HEK293 (cell line): ENCODE data around the gene GABRD.
A peak's percentile ranks its signal among the peaks of the same experiment; 100 is the strongest.

Experiments
- CTCF ChIA-PET: fragments of 350-600 bp; formaldehyde crosslinking; extraction: SDS; loops from one replicate; lab custom pipeline; 2021; ENCODE audit warnings: antibody characterized with exemption; lab: Yijun Ruan, JAX
- POLR2A ChIA-PET: fragments of 300-600 bp; formaldehyde crosslinking; extraction: SDS; loops from one replicate; lab custom pipeline; 2020; ENCODE audit warnings: antibody characterized with exemption, inconsistent platforms; lab: Yijun Ruan, JAX
- H3K27ac ChIP-seq: fragments of 200-500 bp; sonication (Bioruptor generic); 2 replicates; pipeline ENCODE4 v1.5.1; 2014; ENCODE audit warnings: low read depth, low read length, control low read depth, inconsistent platforms; ENCODE audit errors: extremely low read depth
- H3K36me3 ChIP-seq, 2 experiments: fragments of 200-500 bp in 1 of 2; sonication (Bioruptor generic) in 1 of 2; 1 replicate in 1 of 2; 2 replicates in 1 of 2; pipeline ENCODE4 v1.5.1; 2014 to 2017; ENCODE audit warnings: inconsistent platforms in 2 of 2, low read length in 2 of 2; ENCODE audit not compliant: control insufficient read depth in 2 of 2, insufficient read depth in 1 of 2
- H3K4me1 ChIP-seq: fragments of 200-500 bp; sonication (Bioruptor generic); 2 replicates; pipeline ENCODE4 v1.5.1; 2014; ENCODE audit warnings: mild to moderate bottlenecking, low read length, inconsistent platforms; ENCODE audit not compliant: control insufficient read depth, insufficient read depth
- H3K4me3 ChIP-seq: 2 replicates; pipeline ENCODE4 v1.5.1; 2011; ENCODE audit warnings: low read depth, mild to moderate bottlenecking, control low read depth, low read length, moderate library complexity
- H3K9me3 ChIP-seq: fragments of 200-500 bp; sonication (Bioruptor generic); 2 replicates; pipeline ENCODE4 v1.5.1; 2014; ENCODE audit warnings: low read depth, low read length, inconsistent platforms; ENCODE audit not compliant: control insufficient read depth, insufficient read depth
- ATF2 ChIP-seq: fragments of 450-650 bp; formaldehyde crosslinking; IDR thresholded peaks from 2 replicates; pipeline ENCODE4 v1.5.1; 2016; ENCODE audit warnings: missing biosample characterization, missing genetic modification characterization, low read depth
- KLF1 ChIP-seq: fragments of 450-650 bp; formaldehyde crosslinking; IDR thresholded peaks from 2 replicates; pipeline ENCODE4 v1.5.1; 2016; ENCODE audit warnings: missing biosample characterization, missing genetic modification characterization
- RBAK ChIP-seq: fragments of 450-650 bp; formaldehyde crosslinking; IDR thresholded peaks from 2 replicates; pipeline ENCODE4 v1.5.1; 2016; ENCODE audit warnings: missing biosample characterization, missing genetic modification characterization
- SCRT1 ChIP-seq: fragments of 450-650 bp; formaldehyde crosslinking; IDR thresholded peaks from 2 replicates; pipeline ENCODE4 v1.5.1; 2016; ENCODE audit warnings: missing biosample characterization, missing genetic modification characterization, borderline replicate concordance
- SP3 ChIP-seq: fragments of 450-650 bp; formaldehyde crosslinking; IDR thresholded peaks from 2 replicates; pipeline ENCODE4 v1.5.1; 2016; ENCODE audit warnings: missing biosample characterization, missing genetic modification characterization
- ZNF175 ChIP-seq: fragments of 450-650 bp; formaldehyde crosslinking; IDR thresholded peaks from 2 replicates; pipeline ENCODE4 v1.5.1; 2016; ENCODE audit warnings: missing biosample characterization, missing genetic modification characterization
- ZNF366 ChIP-seq: fragments of 450-650 bp; formaldehyde crosslinking; conservative IDR thresholded peaks from 2 replicates; pipeline ENCODE4 v1.5.1; 2016; ENCODE audit warnings: missing biosample characterization, missing genetic modification characterization
- ZNF37A ChIP-seq: fragments of 450-650 bp; IDR thresholded peaks from 2 replicates; pipeline ENCODE4 v1.5.1; 2018; ENCODE audit warnings: missing biosample characterization, missing genetic modification characterization
- ZNF501 ChIP-seq: fragments of 450-650 bp; formaldehyde crosslinking; IDR thresholded peaks from 2 replicates; pipeline ENCODE4 v1.5.1; 2016; ENCODE audit warnings: missing biosample characterization, missing genetic modification characterization
- ZNF510 ChIP-seq: fragments of 450-650 bp; formaldehyde crosslinking; IDR thresholded peaks from 2 replicates; pipeline ENCODE4 v1.5.1; 2018; ENCODE audit warnings: mild to moderate bottlenecking, missing genetic modification characterization, missing biosample characterization; ENCODE audit not compliant: insufficient replicate concordance
- ZNF513 ChIP-seq: fragments of 450-650 bp; IDR thresholded peaks from 2 replicates; pipeline ENCODE4 v1.5.1; 2018; ENCODE audit warnings: missing biosample characterization, missing genetic modification characterization
- ZNF580 ChIP-seq: fragments of 450-650 bp; formaldehyde crosslinking; IDR thresholded peaks from 2 replicates; pipeline ENCODE4 v1.5.1; 2016; ENCODE audit warnings: missing biosample characterization, missing genetic modification characterization
- ZNF596 ChIP-seq: fragments of 450-650 bp; IDR thresholded peaks from 2 replicates; pipeline ENCODE4 v1.5.0; 2018; ENCODE audit warnings: missing biosample characterization, mild to moderate bottlenecking, missing genetic modification characterization, moderate library complexity
- ZNF626 ChIP-seq: fragments of 450-650 bp; sonication (Bioruptor Pico); formaldehyde crosslinking; IDR thresholded peaks from 2 replicates; pipeline ENCODE4 v1.5.1; 2018; ENCODE audit warnings: missing biosample characterization, missing genetic modification characterization, inconsistent platforms
- ZNF639 ChIP-seq: fragments of 450-650 bp; formaldehyde crosslinking; IDR thresholded peaks from 2 replicates; pipeline ENCODE4 v1.5.1; 2016; ENCODE audit warnings: missing biosample characterization, missing genetic modification characterization
- ZNF707 ChIP-seq: fragments of 450-650 bp; formaldehyde crosslinking; IDR thresholded peaks from 2 replicates; pipeline ENCODE4 v1.5.1; 2016; ENCODE audit warnings: missing biosample characterization, missing genetic modification characterization
- ZNF837 ChIP-seq: fragments of 450-650 bp; formaldehyde crosslinking; IDR thresholded peaks from 2 replicates; pipeline ENCODE4 v1.5.1; 2016; ENCODE audit warnings: missing biosample characterization, missing genetic modification characterization
- ZSCAN30 ChIP-seq: fragments of 450-650 bp; IDR thresholded peaks from 2 replicates; pipeline ENCODE4 v1.5.1; 2018; ENCODE audit warnings: missing biosample characterization, mild to moderate bottlenecking, missing genetic modification characterization, moderate library complexity
- TF ChIP-seq, protein P1 (sequence below): fragments of 450-650 bp; formaldehyde crosslinking; IDR thresholded peaks from 2 replicates; pipeline ENCODE4 v1.5.1; 2016; ENCODE audit warnings: missing biosample characterization, missing genetic modification characterization
- TF ChIP-seq, protein P2 (sequence below): fragments of 450-650 bp; formaldehyde crosslinking; IDR thresholded peaks from 2 replicates; pipeline ENCODE4 v1.5.1; 2016; ENCODE audit warnings: missing biosample characterization, missing genetic modification characterization

The GABRD gene, protein sequence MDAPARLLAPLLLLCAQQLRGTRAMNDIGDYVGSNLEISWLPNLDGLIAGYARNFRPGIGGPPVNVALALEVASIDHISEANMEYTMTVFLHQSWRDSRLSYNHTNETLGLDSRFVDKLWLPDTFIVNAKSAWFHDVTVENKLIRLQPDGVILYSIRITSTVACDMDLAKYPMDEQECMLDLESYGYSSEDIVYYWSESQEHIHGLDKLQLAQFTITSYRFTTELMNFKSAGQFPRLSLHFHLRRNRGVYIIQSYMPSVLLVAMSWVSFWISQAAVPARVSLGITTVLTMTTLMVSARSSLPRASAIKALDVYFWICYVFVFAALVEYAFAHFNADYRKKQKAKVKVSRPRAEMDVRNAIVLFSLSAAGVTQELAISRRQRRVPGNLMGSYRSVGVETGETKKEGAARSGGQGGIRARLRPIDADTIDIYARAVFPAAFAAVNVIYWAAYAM

DNA sequence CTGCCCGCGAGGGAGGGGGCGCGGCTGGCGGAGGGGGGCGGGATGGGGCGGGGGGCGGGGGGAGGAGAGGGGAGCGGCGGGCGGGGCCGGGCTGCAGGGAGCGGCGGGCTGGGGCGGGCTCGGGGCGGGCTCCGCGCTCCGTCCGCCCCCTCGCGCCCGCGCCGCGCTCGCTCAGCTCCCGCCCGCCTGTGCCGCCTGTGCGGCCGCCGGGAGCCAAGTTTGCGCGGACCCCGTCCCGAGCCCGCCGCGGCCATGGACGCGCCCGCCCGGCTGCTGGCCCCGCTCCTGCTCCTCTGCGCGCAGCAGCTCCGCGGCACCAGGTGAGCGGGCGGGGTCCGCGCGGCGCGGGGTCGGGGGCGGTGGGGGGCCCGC lies at the start of gene GABRD:
Gene GABRD (plus strand): TSS at position 174 of the 372 bp plus-strand sequence. CDS start 79 bp downstream, at position 253.
- H3K27ac ChIP-seq, result no peak within 1 kb of the TSS

GRCh38 chr1:1969505-1969900 lies 49.6 kb upstream of the GABRD start:
- no peak overlapping the region for H3K27ac ChIP-seq
- no peak for TF ChIP-seq ZNF580 (tag by site-specific recombination)
- TF ChIP-seq SCRT1 (tag by site-specific recombination), result no peak
- TF ChIP-seq ZNF707 (tag by site-specific recombination), result no peak
- TF ChIP-seq KLF1 (tag by site-specific recombination), result peak; percentile 56; the same call in 1 of the 2 replicates
- TF ChIP-seq RBAK (tag by site-specific recombination), result no peak
- TF ChIP-seq ZNF596 (tag by site-specific recombination), result no peak
- TF ChIP-seq ZNF513, result no peak
- TF ChIP-seq, protein P1, sequence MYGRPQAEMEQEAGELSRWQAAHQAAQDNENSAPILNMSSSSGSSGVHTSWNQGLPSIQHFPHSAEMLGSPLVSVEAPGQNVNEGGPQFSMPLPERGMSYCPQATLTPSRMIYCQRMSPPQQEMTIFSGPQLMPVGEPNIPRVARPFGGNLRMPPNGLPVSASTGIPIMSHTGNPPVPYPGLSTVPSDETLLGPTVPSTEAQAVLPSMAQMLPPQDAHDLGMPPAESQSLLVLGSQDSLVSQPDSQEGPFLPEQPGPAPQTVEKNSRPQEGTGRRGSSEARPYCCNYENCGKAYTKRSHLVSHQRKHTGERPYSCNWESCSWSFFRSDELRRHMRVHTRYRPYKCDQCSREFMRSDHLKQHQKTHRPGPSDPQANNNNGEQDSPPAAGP (tag by site-specific recombination), result peak; percentile 56; the same call in 1 of the 2 replicates
- TF ChIP-seq, all 188 proteins: peak for 2
- Histone ChIP-seq H3K36me3 (no peaks in the 10 kb centered on the region), H3K4me3 (no peak overlapping the region), H3K9me3 (no peaks in the 10 kb centered on the region), H3K4me1 (no peaks in the 10 kb centered on the region)
- CTCF ChIA-PET, result interaction anchor here (0.5 to 1.5 kb wide), 3 partner anchors 9 to 76 kb away, joined by 3 to 4 read pairs (median 3); no protein-coding TSS in a partner anchor
- POLR2A ChIA-PET, result no interaction called here

More for the DNA sequence above, at the start of gene GABRD:
- TF ChIP-seq SP3 (tag by site-specific recombination), result no peak
- Histone ChIP-seq H3K9me3 (no peaks in the 10 kb centered on the region), H3K4me1 (no peaks in the 10 kb centered on the region), H3K36me3 (no peaks in the 10 kb centered on the region), H3K4me3 (peak within 1 kb of the TSS; percentile 22)
- CTCF ChIA-PET, result interaction anchor here (0.6 to 2.1 kb wide), 3 partner anchors 25 to 155 kb away, joined by 4 to 7 read pairs (median 5); no protein-coding TSS in a partner anchor
- POLR2A ChIA-PET, result interaction anchor here (0.7 kb wide), 1 partner anchor 10 kb away, joined by 4 read pairs; no protein-coding TSS in a partner anchor

GRCh38 chr1:1969953-1970716 lies 49.0 kb upstream of the GABRD start:
- POLR2A ChIA-PET, result no interaction called here
- Histone ChIP-seq H3K4me3 (no peak overlapping the region), H3K9me3 (no peaks in the 10 kb centered on the region), H3K27ac (no peak overlapping the region), H3K4me1 (no peaks in the 10 kb centered on the region), H3K36me3 (no peaks in the 10 kb centered on the region)
- CTCF ChIA-PET, result interaction anchor here (1.2 to 1.5 kb wide), 2 partner anchors 10 to 75 kb away, joined by 3 to 4 read pairs; no protein-coding TSS in a partner anchor
- TF ChIP-seq ZNF37A (tag by site-specific recombination), result no peak
- TF ChIP-seq, protein P2, sequence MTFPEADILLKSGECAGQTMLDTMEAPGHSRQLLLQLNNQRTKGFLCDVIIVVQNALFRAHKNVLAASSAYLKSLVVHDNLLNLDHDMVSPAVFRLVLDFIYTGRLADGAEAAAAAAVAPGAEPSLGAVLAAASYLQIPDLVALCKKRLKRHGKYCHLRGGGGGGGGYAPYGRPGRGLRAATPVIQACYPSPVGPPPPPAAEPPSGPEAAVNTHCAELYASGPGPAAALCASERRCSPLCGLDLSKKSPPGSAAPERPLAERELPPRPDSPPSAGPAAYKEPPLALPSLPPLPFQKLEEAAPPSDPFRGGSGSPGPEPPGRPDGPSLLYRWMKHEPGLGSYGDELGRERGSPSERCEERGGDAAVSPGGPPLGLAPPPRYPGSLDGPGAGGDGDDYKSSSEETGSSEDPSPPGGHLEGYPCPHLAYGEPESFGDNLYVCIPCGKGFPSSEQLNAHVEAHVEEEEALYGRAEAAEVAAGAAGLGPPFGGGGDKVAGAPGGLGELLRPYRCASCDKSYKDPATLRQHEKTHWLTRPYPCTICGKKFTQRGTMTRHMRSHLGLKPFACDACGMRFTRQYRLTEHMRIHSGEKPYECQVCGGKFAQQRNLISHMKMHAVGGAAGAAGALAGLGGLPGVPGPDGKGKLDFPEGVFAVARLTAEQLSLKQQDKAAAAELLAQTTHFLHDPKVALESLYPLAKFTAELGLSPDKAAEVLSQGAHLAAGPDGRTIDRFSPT (tag by site-specific recombination), result no peak
- no peak for TF ChIP-seq ZNF501 (tag by site-specific recombination)
- TF ChIP-seq ZNF639 (tag by site-specific recombination), result no peak
- no peak for TF ChIP-seq ATF2 (tag by site-specific recombination)
- TF ChIP-seq ZSCAN30, result no peak
- TF ChIP-seq ZNF837 (tag by site-specific recombination), result no peak
- no peak for TF ChIP-seq ZNF175
- TF ChIP-seq ZNF366 (tag by site-specific recombination), result no peak
- TF ChIP-seq ZNF626 (tag by site-specific recombination), result no peak
- TF ChIP-seq ZNF510 (tag by site-specific recombination), result no peak
